BLaER1 (cell line): ENCODE data around the gene ATG4B.
"Not testable (repeated sequence)": the region's sequence is repeated elsewhere in the genome, so short reads cannot be mapped to it uniquely, and the experiment has no call there.

Source experiments
- H3K27ac ChIP-seq: shearing (Covaris generic); formaldehyde crosslinking; 2 replicates; pipeline ENCODE4 v1.8.1; 2022
- H3K27me3 ChIP-seq: shearing (Covaris generic); formaldehyde crosslinking; 2 replicates; pipeline ENCODE4 v1.8.1; 2022
- H3K36me3 ChIP-seq: shearing (Covaris generic); formaldehyde crosslinking; 2 replicates; pipeline ENCODE4 v1.8.1; 2022
- H3K4me1 ChIP-seq: shearing (Covaris generic); formaldehyde crosslinking; 2 replicates; pipeline ENCODE4 v1.8.1; 2022
- H3K4me2 ChIP-seq: shearing (Covaris generic); formaldehyde crosslinking; 2 replicates; pipeline ENCODE4 v1.8.1; 2022
- H3K4me3 ChIP-seq: shearing (Covaris generic); formaldehyde crosslinking; 2 replicates; pipeline ENCODE4 v1.8.1; 2022
- H3K9ac ChIP-seq: shearing (Covaris generic); formaldehyde crosslinking; 2 replicates; pipeline ENCODE4 v1.8.1; 2022
- H3K9me3 ChIP-seq: shearing (Covaris generic); formaldehyde crosslinking; 2 replicates; pipeline ENCODE4 v1.8.1; 2022
- H4K20me1 ChIP-seq: shearing (Covaris generic); formaldehyde crosslinking; 2 replicates; pipeline ENCODE4 v1.8.1; 2022
- Cebpa-rat ChIP-seq: shearing (Covaris generic); IDR thresholded peaks from 2 replicates; pipeline ENCODE4 v1.8.1; 2022

ATG4B gene

DNA sequence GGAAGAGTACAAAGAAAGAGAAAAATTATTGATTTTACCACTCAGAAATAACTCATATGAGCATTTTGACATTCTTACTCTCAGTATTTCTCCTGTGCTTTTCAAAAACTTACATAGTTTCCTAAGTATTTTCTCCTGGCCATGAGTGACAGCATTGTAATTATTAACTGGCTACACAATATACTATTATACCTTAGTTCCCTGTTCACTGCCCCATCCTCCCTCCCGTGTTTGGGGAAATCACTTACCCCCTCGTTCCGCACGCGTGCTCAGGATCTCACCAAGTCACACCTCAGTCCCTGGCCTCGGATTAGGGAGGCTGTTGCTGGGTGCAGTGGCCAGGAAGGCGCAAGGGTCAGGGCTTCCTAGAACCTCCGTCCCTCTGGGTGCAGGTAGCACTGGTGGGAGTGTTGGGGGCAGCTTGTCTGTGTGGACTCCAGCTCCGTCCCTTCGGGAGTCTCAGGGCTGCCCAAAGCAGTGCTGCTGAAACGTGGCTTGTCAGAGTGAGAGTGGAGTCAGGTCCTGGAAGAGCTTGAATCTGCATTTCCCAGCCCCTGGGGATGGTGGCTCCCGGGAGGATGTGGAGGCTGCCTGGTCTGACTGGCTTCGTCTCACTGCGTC is 23.2 kb downstream of the ATG4B start:
- no peak for TF ChIP-seq Cebpa-rat
- Histone ChIP-seq H3K4me2 (no peak overlapping the region), H3K4me1 (peaks cover 23% of the 10 kb centered on the region), H3K4me3 (no peak overlapping the region), H3K27me3 (no peaks in the 10 kb centered on the region), H3K27ac (no peak overlapping the region), H3K9me3 (no peaks in the 10 kb centered on the region), H3K36me3 (peaks cover 76% of the 10 kb centered on the region), H3K9ac (0 out of 2 replicates have a peak overlapping the region, but pooled peaks have one; percentile 9), H4K20me1 (peaks cover 26% of the 10 kb centered on the region)

DNA sequence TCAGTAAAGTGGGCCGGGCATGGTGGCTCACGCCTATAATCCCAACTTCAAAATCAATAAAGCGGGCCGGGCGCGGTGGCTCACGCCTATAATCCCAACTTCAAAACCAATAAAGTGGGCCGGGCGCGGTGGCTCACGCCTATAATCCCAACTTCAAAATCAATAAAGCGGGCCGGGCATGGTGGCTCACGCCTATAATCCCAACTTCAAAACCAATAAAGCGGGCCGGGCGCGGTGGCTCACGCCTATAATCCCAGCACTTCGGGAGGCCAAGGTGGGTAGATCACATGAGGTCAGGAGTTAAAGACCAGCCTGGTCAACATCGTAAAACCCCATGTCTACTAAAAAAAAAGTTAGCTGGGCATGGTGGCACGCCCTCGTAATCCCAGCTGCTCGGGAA is 25.2 kb downstream of the ATG4B start:
- H3K27ac ChIP-seq, H3K9me3 ChIP-seq, H3K9ac ChIP-seq, H3K4me2 ChIP-seq, H3K4me3 ChIP-seq, H3K27me3 ChIP-seq: not testable (repeated sequence)
- H3K36me3 ChIP-seq: peaks cover 76% of the 10 kb centered on the region
- H4K20me1 ChIP-seq: peaks cover 30% of the 10 kb centered on the region
- peaks cover 25% of the 10 kb centered on the region for H3K4me1 ChIP-seq

DNA sequence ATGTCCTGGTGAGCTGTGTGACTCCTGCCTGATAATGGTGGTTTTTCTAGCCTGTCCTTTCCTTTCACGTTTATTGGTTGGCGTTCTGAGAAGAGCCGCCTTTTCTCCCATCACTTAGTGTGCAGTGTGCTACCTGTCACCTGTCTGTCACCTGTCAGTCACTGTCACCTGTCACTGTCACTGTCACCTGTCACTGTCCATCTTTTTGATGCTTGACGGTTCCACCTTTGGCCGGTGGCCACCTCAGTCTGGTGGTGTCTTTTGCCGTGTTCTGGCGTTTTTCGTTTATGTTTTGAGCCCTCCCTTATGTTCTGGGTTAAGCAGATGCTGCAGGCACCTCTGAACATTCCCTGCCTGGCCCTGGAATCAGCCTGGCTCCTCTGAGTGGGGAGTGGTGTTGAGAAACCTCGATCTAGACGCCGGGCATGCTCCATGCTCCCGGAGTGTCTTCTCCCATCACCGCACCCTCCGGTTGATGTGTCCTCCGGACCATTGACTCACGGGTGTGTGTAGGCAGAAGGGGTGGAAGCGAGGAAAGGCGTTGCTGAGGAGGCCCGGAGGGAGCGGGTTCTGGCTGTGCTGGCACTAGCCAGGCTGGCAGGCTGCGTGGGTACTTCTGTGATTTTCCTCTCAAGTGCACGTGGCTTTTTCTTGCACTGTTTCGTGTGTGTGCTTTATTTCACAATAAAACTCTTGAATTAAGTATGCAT is 28.4 kb downstream of the ATG4B start:
- H3K4me2 ChIP-seq: peak overlapping the region; percentile 53; the same call in 1 of the 2 replicates
- H3K4me3 ChIP-seq: no peak overlapping the region
- peak overlapping the region; percentile 47 for H3K9ac ChIP-seq
- TF ChIP-seq Cebpa-rat: no peak
- H3K36me3 ChIP-seq: peaks cover 77% of the 10 kb centered on the region
- no peaks in the 10 kb centered on the region for H3K9me3 ChIP-seq
- H4K20me1 ChIP-seq: peaks cover 17% of the 10 kb centered on the region; the same call in 1 of the 2 replicates
- H3K27me3 ChIP-seq: no peaks in the 10 kb centered on the region
- H3K27ac ChIP-seq: no peak overlapping the region
- peaks cover 16% of the 10 kb centered on the region for H3K4me1 ChIP-seq

DNA sequence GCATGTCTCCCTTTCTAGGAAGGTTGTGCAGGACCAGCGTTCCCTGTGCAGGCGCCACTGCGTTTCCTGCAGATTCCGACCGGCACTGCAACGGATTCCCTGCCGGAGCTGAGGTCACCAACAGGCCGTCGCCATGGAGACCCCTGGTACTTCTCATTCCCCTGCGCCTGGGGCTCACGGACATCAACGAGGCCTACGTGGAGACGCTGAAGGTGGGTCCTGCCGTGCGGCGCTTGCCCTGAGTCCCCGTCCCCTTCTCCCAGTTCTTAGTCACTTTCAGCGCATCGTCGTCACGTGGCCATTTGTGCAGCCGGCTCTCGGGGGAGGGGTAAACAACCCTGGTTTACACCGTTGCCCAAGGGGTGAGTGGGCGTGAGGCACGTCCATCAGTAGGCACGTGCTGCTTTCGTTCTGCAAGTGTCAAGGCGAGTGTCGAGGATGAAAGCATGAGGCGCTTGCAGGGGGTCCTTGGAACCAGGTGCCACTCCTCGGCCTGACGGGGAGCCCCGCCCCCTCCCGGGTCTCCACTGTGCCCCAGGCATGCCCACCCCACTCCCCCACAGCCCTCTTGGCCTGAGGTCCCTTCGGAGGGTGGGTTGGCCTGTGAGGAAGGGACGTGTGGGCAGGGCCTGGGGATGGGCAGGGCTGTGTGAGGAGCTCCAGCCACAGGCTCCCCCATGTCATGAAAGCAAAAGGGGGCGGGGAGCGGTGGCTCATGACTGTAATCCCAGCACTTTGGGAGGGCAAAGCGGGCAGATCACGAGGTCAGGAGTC is 29.3 kb downstream of the ATG4B start:
- H4K20me1 ChIP-seq: peaks cover 17% of the 10 kb centered on the region; the same call in 1 of the 2 replicates
- no peaks in the 10 kb centered on the region for H3K9me3 ChIP-seq
- no peak overlapping the region for H3K27ac ChIP-seq
- no peak for TF ChIP-seq Cebpa-rat
- peaks cover 77% of the 10 kb centered on the region for H3K36me3 ChIP-seq
- H3K4me1 ChIP-seq: peaks cover 16% of the 10 kb centered on the region
- no peak overlapping the region; the same call in 1 of the 2 replicates for H3K9ac ChIP-seq
- H3K4me2 ChIP-seq: no peak overlapping the region
- no peaks in the 10 kb centered on the region for H3K27me3 ChIP-seq
- H3K4me3 ChIP-seq: no peak overlapping the region

DNA sequence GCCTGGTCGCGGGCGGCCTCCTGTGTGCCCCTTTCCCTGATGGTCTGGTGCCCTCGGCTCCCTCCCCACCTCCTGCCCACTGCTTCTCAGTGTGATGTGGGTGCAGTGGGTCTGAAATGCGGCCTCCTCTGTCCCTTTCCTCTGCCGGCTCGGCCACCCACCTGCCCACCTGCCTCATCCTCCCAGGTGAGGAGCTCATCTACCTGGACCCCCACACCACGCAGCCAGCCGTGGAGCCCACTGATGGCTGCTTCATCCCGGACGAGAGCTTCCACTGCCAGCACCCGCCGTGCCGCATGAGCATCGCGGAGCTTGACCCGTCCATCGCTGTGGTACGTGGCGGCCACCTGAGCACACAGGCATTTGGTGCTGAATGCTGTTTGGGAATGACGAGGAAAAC is 30.9 kb downstream of the ATG4B start:
- Histone ChIP-seq H3K9me3 (no peaks in the 10 kb centered on the region), H3K27ac (no peak overlapping the region), H3K4me2 (no peak overlapping the region), H3K4me3 (no peak overlapping the region), H3K4me1 (peaks cover 16% of the 10 kb centered on the region), H3K36me3 (peaks cover 79% of the 10 kb centered on the region), H4K20me1 (peaks cover 17% of the 10 kb centered on the region; the same call in 1 of the 2 replicates), H3K9ac (no peak overlapping the region), H3K27me3 (no peaks in the 10 kb centered on the region)
- TF ChIP-seq Cebpa-rat: no peak

DNA sequence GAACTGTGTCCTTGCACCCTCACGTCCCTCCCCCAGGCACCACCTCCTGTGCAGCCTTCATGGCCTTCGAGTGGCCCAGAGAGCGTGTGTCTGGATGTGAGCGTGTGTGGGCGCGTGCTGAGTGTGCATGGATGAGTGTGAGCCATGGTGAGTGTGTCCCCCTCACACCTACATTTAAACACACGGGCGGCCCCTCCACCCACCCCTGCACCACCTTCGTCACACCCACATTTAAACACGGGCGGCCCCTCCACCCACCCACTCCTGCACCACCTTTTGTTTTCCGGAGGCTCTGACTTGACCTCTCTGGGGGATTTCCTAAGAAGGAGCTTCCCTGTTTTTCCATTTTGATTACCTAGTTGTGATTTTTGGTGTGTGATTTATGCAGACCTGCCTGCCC is 31.3 kb downstream of the ATG4B start:
- Histone ChIP-seq H4K20me1 (peaks cover 18% of the 10 kb centered on the region), H3K4me3 (no peak overlapping the region), H3K4me2 (no peak overlapping the region), H3K36me3 (peaks cover 82% of the 10 kb centered on the region), H3K27ac (no peak overlapping the region), H3K4me1 (peaks cover 16% of the 10 kb centered on the region), H3K27me3 (no peaks in the 10 kb centered on the region), H3K9ac (no peak overlapping the region), H3K9me3 (no peaks in the 10 kb centered on the region)
- no peak for TF ChIP-seq Cebpa-rat

DNA sequence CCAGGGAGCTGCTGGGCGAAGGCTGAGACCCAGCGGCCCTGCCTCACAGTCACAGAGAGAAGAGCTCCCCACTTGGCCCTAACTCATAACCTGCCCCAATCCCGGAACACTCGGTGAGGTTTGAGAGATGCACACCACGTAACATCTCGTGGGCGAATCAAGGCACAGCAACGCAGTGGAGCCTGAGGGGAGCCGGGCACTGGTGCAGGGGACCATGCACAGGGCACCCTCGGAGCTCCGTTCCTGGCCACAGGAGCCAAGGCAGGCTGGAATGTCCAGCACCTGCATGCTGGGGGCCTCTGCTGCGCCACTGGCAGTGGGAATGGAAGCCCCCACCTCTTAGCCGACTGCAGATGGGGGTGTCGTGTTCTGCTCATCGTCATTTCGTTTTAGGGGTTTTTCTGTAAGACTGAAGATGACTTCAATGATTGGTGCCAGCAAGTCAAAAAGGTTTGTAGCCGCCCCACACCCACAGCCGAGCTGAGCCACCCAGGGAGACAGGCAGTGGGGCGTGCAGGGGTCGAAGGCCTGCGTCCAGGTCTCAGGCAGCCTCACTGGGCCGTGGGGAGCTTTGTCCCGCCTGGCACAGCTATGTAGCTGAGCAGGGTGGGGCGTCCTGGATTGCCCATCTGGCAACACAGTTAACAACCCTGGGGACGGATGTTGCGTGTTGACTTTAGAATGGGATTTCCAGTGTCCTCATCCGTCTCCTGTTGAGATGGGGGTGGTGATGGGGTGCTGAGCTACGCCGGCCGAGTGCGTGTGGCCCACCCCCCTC is 33.0 kb downstream of the ATG4B start:
- TF ChIP-seq Cebpa-rat: no peak
- no peak overlapping the region for H3K27ac ChIP-seq
- H3K9ac ChIP-seq: no peak overlapping the region
- no peaks in the 10 kb centered on the region for H3K27me3 ChIP-seq
- H3K36me3 ChIP-seq: peaks cover 98% of the 10 kb centered on the region
- peaks cover 4% of the 10 kb centered on the region for H3K4me1 ChIP-seq
- no peaks in the 10 kb centered on the region for H3K9me3 ChIP-seq
- no peak overlapping the region for H3K4me3 ChIP-seq
- no peak overlapping the region for H3K4me2 ChIP-seq
- peaks cover 30% of the 10 kb centered on the region for H4K20me1 ChIP-seq

DNA sequence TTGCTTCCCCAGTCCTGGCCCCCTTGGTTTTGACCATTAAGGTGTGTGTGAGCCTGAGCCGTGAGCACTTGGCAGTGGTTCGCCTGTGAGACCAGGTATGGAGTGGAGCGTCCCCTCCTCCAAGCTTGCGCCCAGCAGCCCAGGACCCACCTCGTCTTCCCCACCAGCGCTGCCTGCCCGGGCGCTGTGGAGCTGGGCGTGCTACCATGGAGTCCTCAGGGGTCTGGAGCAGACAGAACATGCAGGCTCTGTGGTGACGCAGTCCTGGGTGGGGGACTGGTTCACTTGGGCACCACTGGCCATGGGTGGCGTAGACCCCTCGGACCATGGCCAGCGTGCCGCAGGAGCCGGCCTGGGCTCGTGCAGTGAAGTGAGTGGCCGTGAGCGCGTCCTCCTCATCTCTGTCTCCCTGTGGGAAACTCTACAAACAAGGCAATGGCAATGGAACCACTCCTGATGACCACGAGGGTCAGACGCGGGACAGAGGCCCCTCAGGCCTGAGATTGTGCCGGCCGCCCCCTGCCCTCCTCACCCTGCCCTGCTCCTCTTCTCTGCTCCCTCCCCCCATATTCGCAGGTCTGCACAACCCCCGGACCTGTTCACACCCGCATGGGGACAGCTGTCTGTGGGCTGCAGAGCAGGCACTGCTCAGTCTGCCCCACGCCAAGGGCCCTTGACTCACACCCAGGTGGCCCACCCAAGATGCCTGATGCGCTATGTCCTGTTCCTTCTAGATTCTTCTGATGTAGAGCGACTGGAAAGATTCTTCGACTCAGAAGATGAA is 34.2 kb downstream of the ATG4B start:
- no peak overlapping the region for H3K9ac ChIP-seq
- H3K36me3 ChIP-seq: peaks cover 98% of the 10 kb centered on the region
- H3K4me1 ChIP-seq: no peaks in the 10 kb centered on the region

More for the DNA sequence above, 34.2 kb downstream of the ATG4B start:
- Histone ChIP-seq H3K27me3 (no peaks in the 10 kb centered on the region), H3K9me3 (no peaks in the 10 kb centered on the region), H3K27ac (no peak overlapping the region), H4K20me1 (peaks cover 28% of the 10 kb centered on the region), H3K4me2 (no peak overlapping the region), H3K4me3 (no peak overlapping the region)
- no peak for TF ChIP-seq Cebpa-rat
